Natural killer cell (primary cell): ENCODE data around the gene TMC5. TPM values are rescaled to one million over a fixed set of nuclear protein-coding genes. Genes with fewer than 3 reads are reported as not detected.

ENCODE experiments used
- ATAC-seq, 3 donors: fragments of 150-1000 bp in 2 of 3; fragments of 200-7000 bp in 1 of 3; cut with Tn5 transposase; 1 replicate in 1 of 3; 2 replicates in 2 of 3; pipeline ENCODE4 v1.10.0; 2021; ENCODE audit warnings: mild to moderate bottlenecking in 2 of 3, moderate library complexity in 2 of 3
- DNase-seq, 2 donors: peaks; one replicate each; pipeline versions ENCODE4 v3.0.0 to v3.0.0-alpha.2; 2013 to 2021; ENCODE audit warnings: mixed read lengths in 1 of 2
- H3K27ac ChIP-seq: one replicate; pipeline ENCODE4 v1.5.1; 2013; ENCODE audit warnings: mild to moderate bottlenecking, low read length
- H3K27me3 ChIP-seq: one replicate; pipeline ENCODE4 v1.6.1; 2013; ENCODE audit warnings: low read length; ENCODE audit not compliant: control insufficient read depth, insufficient read depth
- H3K36me3 ChIP-seq: one replicate; pipeline ENCODE4 v1.6.1; 2013; ENCODE audit warnings: low read length; ENCODE audit not compliant: control insufficient read depth, insufficient read depth
- H3K4me1 ChIP-seq: one replicate; pipeline ENCODE4 v1.6.1; 2013; ENCODE audit warnings: low read length; ENCODE audit not compliant: control insufficient read depth, insufficient read depth
- H3K4me3 ChIP-seq: one replicate; pipeline ENCODE4 v1.5.1; 2013; ENCODE audit warnings: low read length
- H3K9me3 ChIP-seq: one replicate; pipeline ENCODE4 v1.6.1; 2013; ENCODE audit warnings: low read length; ENCODE audit not compliant: control insufficient read depth, insufficient read depth
- H3K27ac Mint-ChIP-seq, 2 donors: one replicate each; pipeline ENCODE4 v1.8.0; 2022; ENCODE audit warnings: mild to moderate bottlenecking in 2 of 2, mixed read lengths in 2 of 2, moderate library complexity in 1 of 2
- H3K27me3 Mint-ChIP-seq, 2 donors: one replicate each; pipeline ENCODE4 v1.8.0; 2022; ENCODE audit warnings: low read depth in 2 of 2, mixed read lengths in 2 of 2
- H3K36me3 Mint-ChIP-seq: one replicate; pipeline ENCODE4 v1.8.0; 2022; ENCODE audit warnings: mixed read lengths
- H3K4me1 Mint-ChIP-seq, 2 donors: one replicate each; pipeline ENCODE4 v1.8.0; 2022; ENCODE audit warnings: mixed read lengths in 2 of 2
- H3K4me3 Mint-ChIP-seq: one replicate; pipeline ENCODE4 v1.8.0; 2022; ENCODE audit warnings: mild to moderate bottlenecking, moderate library complexity, mixed read lengths
- H3K9me3 Mint-ChIP-seq, 2 donors: one replicate each; pipeline ENCODE4 v1.8.0; 2022; ENCODE audit warnings: mixed read lengths in 2 of 2
- CTCF ChIP-seq: fragments of 200-600 bp; IDR thresholded peaks from one replicate; pipeline ENCODE4 v1.8.0; 2022; ENCODE audit warnings: antibody characterized with exemption
- WGBS: methylation state at CpG from one replicate; pipeline ENCODE4 v1.1.7; 2013; ENCODE audit warnings: missing lambda C conversion rate; ENCODE audit not compliant: insufficient coverage; 5-methylcytosine and 5-hydroxymethylcytosine counted together
- intact Hi-C: fragments of 100-400 bp; cut with micrococcal nuclease; formaldehyde crosslinking; loops from one replicate; pipeline ENCODE4 v1.14.2; 2022
- total RNA-seq, 4 donors: library from RNA; stranded (reverse); fragments of 120-200 nt in 1 of 4; gene quantifications; one replicate each; pipeline versions ENCODE4 v1.2.3 to v1.2.4, GENCODE V29; 2013 to 2022

The TMC5 gene
- total RNA-seq, 3 donors from 2014 or later (not counting 1 experiment from before 2014, with no cell fraction given) = not detected

GRCh38 chr16:19443659-19444058 is 26.0 kb downstream of the TMC5 start:
- Mint-ChIP-seq H3K27ac (no peak overlapping the region), H3K9me3 (peaks cover 0 to 4% of the 10 kb centered on the region in 2 donors), H3K27me3 (peaks cover 0 to 11% of the 10 kb centered on the region in 2 donors), H3K4me1 (no peaks in the 10 kb centered on the region), H3K36me3 (no peaks in the 10 kb centered on the region), H3K4me3 (no peak overlapping the region)
- H3K36me3 ChIP-seq = no peaks in the 10 kb centered on the region
- H3K27me3 ChIP-seq = no peaks in the 10 kb centered on the region
- TF ChIP-seq CTCF = no peak
- no peaks in the 10 kb centered on the region for H3K9me3 ChIP-seq
- no peak for DNase-seq
- WGBS = 61% methylated on average over 1 of the region's 1 CpG
- no peak for ATAC-seq
- no peaks in the 10 kb centered on the region for H3K4me1 ChIP-seq
- H3K27ac ChIP-seq = no peak overlapping the region
- intact Hi-C loops = no loop called here
- H3K4me3 ChIP-seq = no peak overlapping the region

- no peak overlapping the region for H3K4me3 ChIP-seq
- no peak overlapping the region for H3K4me3 Mint-ChIP-seq
- ATAC-seq (no peak), DNase-seq (no peak)
- H3K4me1 ChIP-seq = no peaks in the 10 kb centered on the region
- H3K27me3 ChIP-seq = no peaks in the 10 kb centered on the region
- 81% methylated on average over 4 of the region's 4 CpGs for WGBS
- peaks cover 0 to 19% of the 10 kb centered on the region in 2 donors for H3K27me3 Mint-ChIP-seq
- TF ChIP-seq CTCF = no peak
- intact Hi-C loops = no loop called here
- no peak overlapping the region for H3K27ac ChIP-seq
- H3K9me3 ChIP-seq = no peaks in the 10 kb centered on the region
- H3K36me3 Mint-ChIP-seq = no peaks in the 10 kb centered on the region
- H3K4me1 Mint-ChIP-seq = no peaks in the 10 kb centered on the region
- H3K27ac Mint-ChIP-seq = no peak overlapping the region
- H3K36me3 ChIP-seq = no peaks in the 10 kb centered on the region
- H3K9me3 Mint-ChIP-seq = peaks cover 0 to 4% of the 10 kb centered on the region in 2 donors
Observed at GRCh38 chr16:19446300-19446846, 28.7 kb downstream of the TMC5 start.

GRCh38 chr16:19446886-19447285 is 29.2 kb downstream of the TMC5 start:
- WGBS = 97% methylated on average over 5 of the region's 5 CpGs
- intact Hi-C loops = no loop called here

More at GRCh38 chr16:19446886-19447285, 29.2 kb downstream of the TMC5 start:
- no peaks in the 10 kb centered on the region for H3K9me3 ChIP-seq
- no peaks in the 10 kb centered on the region for H3K36me3 ChIP-seq
- no peak overlapping the region for H3K4me3 ChIP-seq
- Mint-ChIP-seq H3K36me3 (no peaks in the 10 kb centered on the region), H3K27me3 (peaks cover 0 to 19% of the 10 kb centered on the region in 2 donors), H3K4me1 (no peaks in the 10 kb centered on the region), H3K9me3 (peaks cover 0 to 4% of the 10 kb centered on the region in 2 donors), H3K27ac (no peak overlapping the region), H3K4me3 (no peak overlapping the region)
- ATAC-seq (no peak), DNase-seq (no peak)
- no peaks in the 10 kb centered on the region for H3K4me1 ChIP-seq
- TF ChIP-seq CTCF = no peak
- no peaks in the 10 kb centered on the region for H3K27me3 ChIP-seq
- no peak overlapping the region for H3K27ac ChIP-seq
